ENCODE results near the gene STK11.

DNA sequence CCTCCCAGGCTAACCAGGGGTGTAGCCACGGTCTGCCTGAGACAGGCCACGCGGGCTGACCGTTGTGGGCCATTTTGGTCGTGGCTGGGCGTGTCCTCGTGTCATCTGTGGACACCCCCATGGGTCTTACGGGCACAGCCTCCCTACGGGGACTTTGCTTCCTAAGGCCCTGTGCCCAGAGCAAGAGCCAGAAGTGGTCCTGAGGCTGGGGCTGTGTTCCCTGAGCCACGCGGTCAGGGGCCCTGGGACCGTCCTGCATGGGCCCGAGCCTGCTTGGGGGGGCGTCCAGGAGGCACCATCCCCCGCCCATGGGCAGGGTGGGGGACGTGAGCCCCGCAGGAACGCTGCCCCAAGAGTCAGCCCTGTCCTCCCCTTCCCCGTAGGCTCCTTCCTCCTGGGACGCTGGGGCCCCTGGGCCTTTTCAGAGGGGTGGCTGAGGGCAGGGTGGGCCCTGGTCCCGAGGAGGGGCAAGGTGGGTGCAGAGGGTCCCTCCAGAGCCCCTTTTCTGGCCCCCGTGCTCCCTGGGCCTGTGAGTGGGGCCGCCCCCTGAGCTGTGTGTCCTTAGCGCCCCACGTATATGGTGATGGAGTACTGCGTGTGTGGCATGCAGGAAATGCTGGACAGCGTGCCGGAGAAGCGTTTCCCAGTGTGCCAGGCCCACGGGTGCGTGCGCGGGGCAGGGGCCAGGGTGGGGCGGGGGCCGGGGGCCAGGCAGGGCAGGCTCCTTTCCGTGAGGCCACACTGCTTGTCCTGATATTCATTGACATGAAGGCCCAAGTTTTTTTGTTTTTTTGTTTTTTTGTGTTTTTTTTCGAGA lies 13.4 kb downstream of the STK11 start:
- TF ChIP-seq, protein P1, sequence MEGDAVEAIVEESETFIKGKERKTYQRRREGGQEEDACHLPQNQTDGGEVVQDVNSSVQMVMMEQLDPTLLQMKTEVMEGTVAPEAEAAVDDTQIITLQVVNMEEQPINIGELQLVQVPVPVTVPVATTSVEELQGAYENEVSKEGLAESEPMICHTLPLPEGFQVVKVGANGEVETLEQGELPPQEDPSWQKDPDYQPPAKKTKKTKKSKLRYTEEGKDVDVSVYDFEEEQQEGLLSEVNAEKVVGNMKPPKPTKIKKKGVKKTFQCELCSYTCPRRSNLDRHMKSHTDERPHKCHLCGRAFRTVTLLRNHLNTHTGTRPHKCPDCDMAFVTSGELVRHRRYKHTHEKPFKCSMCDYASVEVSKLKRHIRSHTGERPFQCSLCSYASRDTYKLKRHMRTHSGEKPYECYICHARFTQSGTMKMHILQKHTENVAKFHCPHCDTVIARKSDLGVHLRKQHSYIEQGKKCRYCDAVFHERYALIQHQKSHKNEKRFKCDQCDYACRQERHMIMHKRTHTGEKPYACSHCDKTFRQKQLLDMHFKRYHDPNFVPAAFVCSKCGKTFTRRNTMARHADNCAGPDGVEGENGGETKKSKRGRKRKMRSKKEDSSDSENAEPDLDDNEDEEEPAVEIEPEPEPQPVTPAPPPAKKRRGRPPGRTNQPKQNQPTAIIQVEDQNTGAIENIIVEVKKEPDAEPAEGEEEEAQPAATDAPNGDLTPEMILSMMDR (conservative IDR thresholded peaks at IDR 0.05): no peak
- TF ChIP-seq EZH2 (IDR thresholded peaks at IDR 0.05; ENCODE audit: low read depth): no peak

Data from PC-9 (cell line).